ENCODE measurements around the gene ARAP1.

GRCh38 chr11:72696866-72697700 is 55.1 kb downstream of the ARAP1 start:
- TF ChIP-seq POLR2AphosphoS5 (IDR thresholded peaks at IDR 0.05; ENCODE audit: borderline replicate concordance, low read depth, low read length) (no peak), EZH2 (IDR thresholded peaks at IDR 0.05) (no peak)
